Bronchial epithelial cell (primary cell): Measurements from ENCODE around the gene SMIM20. TPM values are rescaled to one million over a fixed set of nuclear protein-coding genes. Genes with fewer than 3 reads are reported as not detected.

Experiments used
- DNase-seq: peaks from one replicate; pipeline ENCODE4 v3.0.0-alpha.2; 2010; ENCODE audit warnings: low read depth
- FAIRE-seq: peaks from 2 replicates; lab custom pipeline; 2011; peaks lifted over from hg19 to GRCh38; lab: Jason Lieb, UNC
- H3K27me3 ChIP-seq: 2 replicates; pipeline ENCODE4 v1.5.1; 2011; ENCODE audit warnings: low read length; ENCODE audit not compliant: control insufficient read depth, insufficient read depth
- H3K36me3 ChIP-seq: 2 replicates; pipeline ENCODE4 v1.5.1; 2011; ENCODE audit warnings: low read length; ENCODE audit not compliant: control insufficient read depth, insufficient read depth
- H3K4me3 ChIP-seq: 2 replicates; pipeline ENCODE4 v1.5.1; 2011; ENCODE audit warnings: mild to moderate bottlenecking, low read depth, low read length, control low read depth
- CTCF ChIP-seq: IDR thresholded peaks from 2 replicates; pipeline ENCODE4 v1.5.1; 2011; ENCODE audit warnings: mild to moderate bottlenecking, moderate library complexity, low read length, control low read depth, inconsistent platforms; ENCODE audit not compliant: insufficient read depth, severe bottlenecking
- total RNA-seq: library from RNA; depleted of rRNA; stranded (reverse); fragments of >200 nt; gene quantifications from 2 replicates; pipeline ENCODE4 v1.2.1, GENCODE V29; 2014

The SMIM20 gene
- total RNA-seq, 1 donor from 2014 or later, result 53.4 TPM

- DNase-seq, result no peak
Observed at GRCh38 chr4:25955705-25956104, 41.7 kb downstream of the SMIM20 start.

GRCh38 chr4:25956260-25956659 is 42.2 kb downstream of the SMIM20 start:
- DNase-seq (no peak), FAIRE-seq (peak; percentile 52)
- no peak for TF ChIP-seq CTCF
- H3K27me3 ChIP-seq, result peaks cover 3% of the 10 kb centered on the region
- H3K4me3 ChIP-seq, result no peak overlapping the region
- no peaks in the 10 kb centered on the region for H3K36me3 ChIP-seq

More at GRCh38 chr4:25955705-25956104, 41.7 kb downstream of the SMIM20 start:
- Histone ChIP-seq H3K4me3 (no peak overlapping the region), H3K36me3 (no peaks in the 10 kb centered on the region), H3K27me3 (peaks cover 3% of the 10 kb centered on the region)
- FAIRE-seq, result no peak
- no peak for TF ChIP-seq CTCF

GRCh38 chr4:25958110-25958509 is 44.1 kb downstream of the SMIM20 start:
- Histone ChIP-seq H3K27me3 (peaks cover 3% of the 10 kb centered on the region), H3K36me3 (no peaks in the 10 kb centered on the region), H3K4me3 (no peak overlapping the region)
- DNase-seq (no peak), FAIRE-seq (no peak)
- no peak for TF ChIP-seq CTCF

GRCh38 chr4:25962393-25962792 is 48.4 kb downstream of the SMIM20 start:
- FAIRE-seq (no peak), DNase-seq (no peak)
- no peak overlapping the region for H3K4me3 ChIP-seq
- TF ChIP-seq CTCF, result no peak
- no peaks in the 10 kb centered on the region for H3K36me3 ChIP-seq
- H3K27me3 ChIP-seq, result no peaks in the 10 kb centered on the region

GRCh38 chr4:25965629-25966028 is 51.6 kb downstream of the SMIM20 start:
- H3K36me3 ChIP-seq, result no peaks in the 10 kb centered on the region
- H3K27me3 ChIP-seq, result peaks cover 3% of the 10 kb centered on the region
- no peak for TF ChIP-seq CTCF
- H3K4me3 ChIP-seq, result no peak overlapping the region
- DNase-seq (no peak), FAIRE-seq (no peak)

GRCh38 chr4:25966171-25966570 is 52.2 kb downstream of the SMIM20 start:
- Histone ChIP-seq H3K36me3 (no peaks in the 10 kb centered on the region), H3K4me3 (no peak overlapping the region), H3K27me3 (peaks cover 3% of the 10 kb centered on the region)
- FAIRE-seq, result no peak
- DNase-seq, result no peak
- no peak for TF ChIP-seq CTCF
